GM23338 (cell line): ENCODE results near the gene TMEM63B. TPM values are rescaled to one million over a fixed set of nuclear protein-coding genes. Genes with fewer than 3 reads are reported as not detected.

Source experiments
- ATAC-seq: fragments of 200-7000 bp; cut with Tn5 transposase; 3 replicates; pipeline ENCODE4 v1.9.1; 2020
- DNase-seq: peaks from one replicate; pipeline ENCODE4 v3.0.0-alpha.2; 2015; ENCODE audit warnings: low spot score
- H2AFZ ChIP-seq: fragments of 200-600 bp; sonication (generic); 2 replicates; pipeline ENCODE4 v1.8.0; 2016; ENCODE audit warnings: antibody characterized with exemption, mild to moderate bottlenecking, moderate library complexity
- H3F3A ChIP-seq: fragments of 200-600 bp; sonication (generic); replicated peaks from 2 replicates; pipeline ENCODE4 v1.8.0; 2017; ENCODE audit warnings: antibody characterized with exemption, mixed run types, low read depth
- H3K27ac ChIP-seq: fragments of 200-600 bp; sonication (generic); 2 replicates; pipeline ENCODE4 v1.6.1; 2016; ENCODE audit warnings: low read depth
- H3K27me3 ChIP-seq: fragments of 200-600 bp; sonication (generic); 2 replicates; pipeline ENCODE4 v1.8.0; 2016; ENCODE audit warnings: mild to moderate bottlenecking, mixed run types, moderate library complexity; ENCODE audit not compliant: insufficient read depth
- H3K36me3 ChIP-seq: fragments of 200-600 bp; sonication (generic); 2 replicates; pipeline ENCODE4 v1.8.0; 2016; ENCODE audit warnings: mild to moderate bottlenecking; ENCODE audit not compliant: insufficient read depth
- H3K4me1 ChIP-seq: fragments of 200-600 bp; sonication (generic); 2 replicates; pipeline ENCODE4 v1.8.0; 2016; ENCODE audit warnings: mild to moderate bottlenecking, moderate library complexity; ENCODE audit not compliant: insufficient read depth
- H3K4me2 ChIP-seq: fragments of 200-600 bp; sonication (generic); 2 replicates; pipeline ENCODE4 v1.7.1; 2017; ENCODE audit warnings: mixed run types
- H3K4me3 ChIP-seq: fragments of 200-600 bp; sonication (generic); 2 replicates; pipeline ENCODE4 v1.6.1; 2016; ENCODE audit warnings: mixed run types
- H3K79me2 ChIP-seq: fragments of 200-600 bp; sonication (generic); replicated peaks from 2 replicates; pipeline ENCODE4 v1.8.0; 2017; ENCODE audit warnings: mild to moderate bottlenecking; ENCODE audit not compliant: insufficient read depth
- H3K9me2 ChIP-seq: fragments of 200-600 bp; sonication (generic); 2 replicates; pipeline ENCODE4 v1.8.0; 2017; ENCODE audit not compliant: insufficient read depth
- H4K20me1 ChIP-seq: fragments of 200-600 bp; sonication (generic); replicated peaks from 2 replicates; pipeline ENCODE4 v1.8.0; 2017; ENCODE audit warnings: mild to moderate bottlenecking; ENCODE audit not compliant: insufficient read depth
- H3K27ac Mint-ChIP-seq: 2 replicates; pipeline ENCODE4 v1.8.0; 2020; ENCODE audit warnings: inconsistent platforms, mild to moderate bottlenecking, moderate library complexity, mixed read lengths
- H3K27me3 Mint-ChIP-seq: 3 replicates; pipeline ENCODE4 v1.8.0; 2022; ENCODE audit warnings: low read depth, mild to moderate bottlenecking, moderate library complexity, mixed read lengths, inconsistent platforms; ENCODE audit not compliant: insufficient read depth, poor library complexity
- H3K36me3 Mint-ChIP-seq: 3 replicates; pipeline ENCODE4 v1.8.0; 2021; ENCODE audit warnings: low read depth, mild to moderate bottlenecking, inconsistent platforms, moderate library complexity, mixed read lengths
- H3K4me1 Mint-ChIP-seq: 3 replicates; pipeline ENCODE4 v1.8.0; 2020; ENCODE audit warnings: mild to moderate bottlenecking, inconsistent platforms, mixed read lengths
- H3K4me3 Mint-ChIP-seq: 3 replicates; pipeline ENCODE4 v1.8.0; 2021; ENCODE audit warnings: moderate library complexity, mild to moderate bottlenecking, inconsistent platforms, mixed read lengths
- H3K9me3 Mint-ChIP-seq: 3 replicates; pipeline ENCODE4 v1.8.0; 2020; ENCODE audit warnings: moderate library complexity, mild to moderate bottlenecking, inconsistent platforms, mixed read lengths
- CREB1 ChIP-seq: fragments of 250-450 bp; sonication (Bioruptor Pico); IDR thresholded peaks from 2 replicates; pipeline ENCODE4 v1.5.0; 2020; ENCODE audit warnings: low read depth, mild to moderate bottlenecking, moderate library complexity
- CTCF ChIP-seq, 2 experiments: fragments of 200-600 bp in 1 of 2; sonication (generic) in 1 of 2; conservative IDR thresholded peaks; 2 replicates each; pipeline versions ENCODE4 v1.5.1 to v1.6.1; 2016 to 2017; ENCODE audit warnings: antibody characterized with exemption in 2 of 2, low read depth in 2 of 2, mild to moderate bottlenecking in 2 of 2, moderate library complexity in 1 of 2
- ETS1 ChIP-seq: IDR thresholded peaks from 2 replicates; pipeline ENCODE4 v1.6.1; 2016; ENCODE audit warnings: antibody characterized with exemption
- EZH2 ChIP-seq: fragments of 200-600 bp; sonication (generic); IDR thresholded peaks from one replicate; pipeline ENCODE4 v1.8.0; 2017; ENCODE audit warnings: antibody characterized with exemption, mild to moderate bottlenecking, low read depth; ENCODE audit not compliant: unreplicated experiment
- EZH2phosphoT487 ChIP-seq: fragments of 200-600 bp; sonication (generic); IDR thresholded peaks from one replicate; pipeline ENCODE4 v1.8.1; 2018; ENCODE audit warnings: antibody characterized with exemption; ENCODE audit not compliant: unreplicated experiment
- JUNB ChIP-seq: IDR thresholded peaks from one replicate; pipeline ENCODE4 v1.6.1; 2016; ENCODE audit warnings: antibody characterized with exemption; ENCODE audit not compliant: unreplicated experiment
- NANOG ChIP-seq: IDR thresholded peaks from 2 replicates; pipeline ENCODE4 v1.6.1; 2016; ENCODE audit warnings: antibody characterized with exemption, borderline replicate concordance
- POLR2AphosphoS5 ChIP-seq: IDR thresholded peaks from 2 replicates; pipeline ENCODE4 v1.6.1; 2016; ENCODE audit warnings: antibody characterized with exemption, low read depth
- REST ChIP-seq: IDR thresholded peaks from one replicate; pipeline ENCODE4 v1.6.1; 2018; ENCODE audit warnings: antibody characterized with exemption; ENCODE audit not compliant: unreplicated experiment
- STAT1 ChIP-seq: IDR thresholded peaks from one replicate; pipeline ENCODE4 v1.6.1; 2016; ENCODE audit warnings: antibody characterized with exemption; ENCODE audit not compliant: unreplicated experiment
- ZNF114 ChIP-seq: fragments of 250-450 bp; sonication (Bioruptor Pico); IDR thresholded peaks from 2 replicates; pipeline ENCODE4 v1.5.0; 2020; ENCODE audit warnings: mild to moderate bottlenecking, moderate library complexity
- ZNF331 ChIP-seq: fragments of 250-450 bp; sonication (Bioruptor Pico); IDR thresholded peaks from 2 replicates; pipeline ENCODE4 v1.5.0; 2020; ENCODE audit warnings: low read depth, mild to moderate bottlenecking, moderate library complexity
- ZNF462 ChIP-seq: fragments of 250-450 bp; sonication (Bioruptor Pico); IDR thresholded peaks from 2 replicates; pipeline ENCODE4 v1.5.0; 2020; ENCODE audit warnings: mild to moderate bottlenecking, moderate library complexity
- polyA plus RNA-seq: library from polyadenylated mRNA; unstranded; fragments of >200 nt; fragmentation: Nextera tagmentation; extraction: Ambion mirVana; gene quantifications from 2 replicates; pipeline ENCODE4 v1.2.1, GENCODE V29; 2016
- total RNA-seq: library from RNA; depleted of rRNA; stranded (reverse); fragments of >200 nt; shearing (Covaris generic); gene quantifications from 2 replicates; pipeline ENCODE4 v1.2.3, GENCODE V29; 2014

Gene TMEM63B
- total and polyA plus RNA-seq, 2 experiments from 2014 or later, result 10.1 to 36.0 TPM

- no peaks in the 10 kb centered on the region for H3K79me2 ChIP-seq
- no peaks in the 10 kb centered on the region for H4K20me1 ChIP-seq
- Mint-ChIP-seq H3K36me3 (no peaks in the 10 kb centered on the region; the same call in 2 of the 3 replicates), H3K4me3 (no peak overlapping the region), H3K9me3 (no peaks in the 10 kb centered on the region), H3K27me3 (peaks cover 22% of the 10 kb centered on the region), H3K4me1 (peaks cover 28% of the 10 kb centered on the region), H3K27ac (no peak overlapping the region)
- no peaks in the 10 kb centered on the region for H3K36me3 ChIP-seq
- H3K4me1 ChIP-seq, result peaks cover 5% of the 10 kb centered on the region; the same call in 1 of the 2 replicates
- no peak for ATAC-seq
- no peak for TF ChIP-seq POLR2AphosphoS5
- no peak for TF ChIP-seq EZH2
- no peak for TF ChIP-seq CREB1 (CRISPR knock-in tag)
- no peak for TF ChIP-seq ZNF462 (CRISPR knock-in tag)
- no peak for TF ChIP-seq ZNF114 (CRISPR knock-in tag)
- no peak for TF ChIP-seq REST
- TF ChIP-seq STAT1, result no peak
- no peak for TF ChIP-seq NANOG
- TF ChIP-seq JUNB, result no peak
- no peak for TF ChIP-seq EZH2phosphoT487
- TF ChIP-seq ZNF331, result no peak
- no peak for TF ChIP-seq ETS1
- TF ChIP-seq CTCF (conservative IDR thresholded peaks at IDR 0.05; ENCODE audit: low read depth in 2 of 2), result no peak
- H3K27ac ChIP-seq, result no peak overlapping the region
- no peaks in the 10 kb centered on the region for H3F3A ChIP-seq
- no peak for DNase-seq
- H2AFZ ChIP-seq, result no peak overlapping the region
- no peak overlapping the region for H3K4me3 ChIP-seq
- H3K4me2 ChIP-seq, result no peak overlapping the region
- H3K27me3 ChIP-seq, result no peaks in the 10 kb centered on the region
- H3K9me2 ChIP-seq, result no peaks in the 10 kb centered on the region
Measured at GRCh38 chr6:44180406-44180805, 53.1 kb downstream of the TMEM63B start.
